Heart left ventricle (tissue), 16 donors: ENCODE results near the gene SMC5. TPM values are rescaled to one million over a fixed set of nuclear protein-coding genes. Genes with fewer than 3 reads are reported as not detected.

Source experiments
- ATAC-seq, 4 donors: fragments of 200-7000 bp; cut with Tn5 transposase; one replicate each; pipeline ENCODE4 v1.9.1; 2020 to 2022; ENCODE audit warnings: moderate library complexity in 4 of 4, mild to moderate bottlenecking in 3 of 4, moderate number of reproducible peaks in 1 of 4
- DNase-seq, 5 donors: peaks; one replicate each; pipeline ENCODE4 v3.0.0-alpha.2; 2020
- H3K27ac ChIP-seq, 12 donors: fragments of 200-600 bp; sonication (generic) in 4 of 12; one replicate each; pipeline versions ENCODE4 v1.5.0 to v1.8.0; 2016 to 2022; ENCODE audit warnings: mild to moderate bottlenecking in 2 of 12
- H3K27me3 ChIP-seq, 9 donors: fragments of 200-600 bp; sonication (generic) in 2 of 9; one replicate each; pipeline versions ENCODE4 v1.5.1 to v1.8.0; 2016 to 2022; ENCODE audit warnings: mild to moderate bottlenecking in 3 of 9
- H3K36me3 ChIP-seq, 9 donors: fragments of 200-600 bp; sonication (generic) in 2 of 9; one replicate each; pipeline versions ENCODE4 v1.5.0 to v1.8.0; 2018 to 2022; ENCODE audit warnings: mild to moderate bottlenecking in 2 of 9
- H3K4me1 ChIP-seq, 12 donors: fragments of 200-600 bp; sonication (generic) in 4 of 12; one replicate each; pipeline versions ENCODE4 v1.5.0 to v1.8.0; 2016 to 2022; ENCODE audit warnings: mild to moderate bottlenecking in 3 of 12
- H3K4me3 ChIP-seq, 12 donors: fragments of 200-600 bp; sonication (generic) in 4 of 12; one replicate each; pipeline versions ENCODE4 v1.5.0 to v1.8.0; 2017 to 2022; ENCODE audit warnings: mild to moderate bottlenecking in 9 of 12, moderate library complexity in 4 of 12
- H3K9me3 ChIP-seq, 12 donors: fragments of 200-600 bp; sonication (generic) in 4 of 12; one replicate each; pipeline versions ENCODE4 v1.5.0 to v1.8.0; 2016 to 2022; ENCODE audit warnings: mild to moderate bottlenecking in 1 of 12
- CTCF ChIP-seq, 12 donors: fragments of 200-600 bp; sonication (generic) in 4 of 12; IDR thresholded peaks; one replicate each; pipeline versions ENCODE4 v1.5.0 to v1.8.0; 2018 to 2022; ENCODE audit warnings: antibody characterized with exemption in 12 of 12, mild to moderate bottlenecking in 5 of 12
- POLR2A ChIP-seq, 2 donors: fragments of 450-650 bp; IDR thresholded peaks; one replicate each; pipeline ENCODE4 v1.6.1; 2017; ENCODE audit warnings: antibody characterized with exemption in 2 of 2, mild to moderate bottlenecking in 2 of 2, moderate library complexity in 2 of 2
- WGBS, 4 donors: extraction: QIAGEN DNeasy Blood & Tissue Kit in 2 of 4; methylation state at CpG; one replicate each; pipeline versions ENCODE4 v1.1.5 to v1.1.7; 2013 to 2018; 5-methylcytosine and 5-hydroxymethylcytosine counted together
- intact Hi-C, 10 donors: fragments of 100-400 bp; cut with DNase I; formaldehyde crosslinking; loops; one replicate each; pipeline versions ENCODE4 v1.11.1 to v1.14.2; 2022
- polyA plus RNA-seq, 2 donors: library from polyadenylated mRNA; stranded (reverse); fragments of 200-250 nt; gene quantifications; one replicate each; pipeline ENCODE4 v1.2.3, GENCODE V29; 2013
- total RNA-seq, 9 donors: library from RNA; depleted of rRNA in 2 of 9; stranded (reverse); fragments of >200 nt in 2 of 9; fragmentation: NEBNext Ultra II Directional in 3 of 9; extraction: Animal tissue kit (Norgen Biotek cat#: 25700) in 3 of 9; gene quantifications; one replicate each; pipeline versions ENCODE4 v1.1.0 to v1.2.4, GENCODE V29; 2016 to 2023
- donor health status: ischemic (EF 13 %, LVEDD 7.1; RV severe dilation, severe dysfunction).
- donor health status: healthy with polysubstance abuse.
- donor health status: DM: no; HTN: yes; CAD: no.
- donor health status: DM: no; HTN: no; CAD: no.
- donor health status: ischemic (EF 25% LVEDD 6.9; RV normal size, moderate dysfunction).
- donor health status: ischemic (EF 25% LVEDD 5.7; RV mildly dilated, moderate dysfunction).
- donor health status: healthy.
- donor health status: DM: yes; HTN: yes; CAD: no.
- donor health status: ischemic (EF 35%, LVEDD 5.7; RV mildly dilated, moderate dysfunction).
- donor health status: nonischemic (EF 11% LVEDD 7.7; RV severe dilation, severe dysfunction).
- donor health status: DM: yes; HTN: yes; CAD: no.
- donor health status: PGD.
- donor health status: ischemic (EF 29% LVEDD 5.4; RV normal size, mild dysfunction).
- donor health status: nonischemic (EF 23%, LVEDD 6.1; RV moderate dilation, normal function).

Gene SMC5
- total and polyA plus RNA-seq, 11 donors, result 6.8 to 14.6 (median 11.0) TPM

GRCh38 chr9:70390933-70391341, 132.2 kb downstream of the SMC5 start:
- Histone ChIP-seq H3K27me3 (no peaks in the 10 kb centered on the region), H3K9me3 (no peaks in the 10 kb centered on the region), H3K27ac (peak overlapping the region in 10 of 12 donors; percentile 4 to 71 (median 28)), H3K36me3 (peaks cover 0 to 21% (median 18%) of the 10 kb centered on the region in 9 donors), H3K4me1 (peaks cover 49 to 98% (median 69%) of the 10 kb centered on the region in 12 donors), H3K4me3 (no peak overlapping the region)
- intact Hi-C loops, result loop anchor here in 5 of 10 donors (5.0 to 10.0 kb wide), 3 partner anchors 34 to 46 kb away; no protein-coding TSS in a partner anchor
- DNase-seq (no peak), ATAC-seq (peak in 2 of 4 donors; percentile 5 to 20)
- no peak for TF ChIP-seq CTCF (IDR thresholded peaks at IDR 0.05)
- no peak for TF ChIP-seq POLR2A (IDR thresholded peaks at IDR 0.05)
- WGBS, 4 donors, result 49 to 68% (median 59%) methylated on average over 2 of the region's 2 CpGs

GRCh38 chr9:70392189-70392588, 133.4 kb downstream of the SMC5 start:
- ATAC-seq (peak in 3 of 4 donors; percentile 25 to 34 (median 27)), DNase-seq (no peak)
- no peak overlapping the region for H3K4me3 ChIP-seq
- TF ChIP-seq POLR2A (IDR thresholded peaks at IDR 0.05) (no peak), CTCF (IDR thresholded peaks at IDR 0.05) (peak in 8 of 12 donors; percentile 11 to 45 (median 26))
- H3K9me3 ChIP-seq, result no peaks in the 10 kb centered on the region
- H3K27ac ChIP-seq, result peak overlapping the region in 11 of 12 donors; percentile 1 to 71 (median 44)
- peaks cover 0 to 9% (median 6%) of the 10 kb centered on the region in 9 donors for H3K36me3 ChIP-seq
- WGBS, 4 donors, result 67 to 72% (median 68%) methylated on average over 2 of the region's 2 CpGs
- peaks cover 50 to 97% (median 77%) of the 10 kb centered on the region in 12 donors for H3K4me1 ChIP-seq
- H3K27me3 ChIP-seq, result no peaks in the 10 kb centered on the region
- intact Hi-C loops, result loop anchor here in 5 of 10 donors (5.0 to 10.0 kb wide), 3 partner anchors 35 to 47 kb away; no protein-coding TSS in a partner anchor

GRCh38 chr9:70392850-70393249, 134.1 kb downstream of the SMC5 start:
- TF ChIP-seq CTCF (IDR thresholded peaks at IDR 0.05), result no peak
- TF ChIP-seq POLR2A (IDR thresholded peaks at IDR 0.05), result no peak
- H3K27me3 ChIP-seq, result no peaks in the 10 kb centered on the region
- ATAC-seq, result peak in 3 of 4 donors; percentile 26 to 48 (median 40)
- H3K4me1 ChIP-seq, result peaks cover 50 to 98% (median 83%) of the 10 kb centered on the region in 12 donors
- H3K9me3 ChIP-seq, result no peaks in the 10 kb centered on the region
- H3K4me3 ChIP-seq, result peak overlapping the region in 2 of 12 donors; percentile 4 to 9
- DNase-seq, result no peak
- 35 to 50% (median 47%) methylated on average over 3 of the region's 3 CpGs for WGBS, 4 donors
- H3K36me3 ChIP-seq, result peaks cover 0 to 2% (median 0%) of the 10 kb centered on the region in 9 donors
- intact Hi-C loops, result loop anchor here in 5 of 10 donors (5.0 to 10.0 kb wide), 3 partner anchors 36 to 48 kb away; no protein-coding TSS in a partner anchor
- peak overlapping the region in 11 of 12 donors; percentile 1 to 71 (median 47) for H3K27ac ChIP-seq

- peak overlapping the region in 1 of 12 donors; percentile 11 for H3K27ac ChIP-seq
- intact Hi-C loops, result loop anchor here in 1 of 10 donors (2.0 to 10.0 kb wide), 2 partner anchors 15 to 51 kb away; no protein-coding TSS in a partner anchor
- DNase-seq, result no peak
- no peaks in the 10 kb centered on the region for H3K36me3 ChIP-seq
- 65 to 73% (median 68%) methylated on average over 6 of the region's 6 CpGs for WGBS, 4 donors
- no peak overlapping the region for H3K4me3 ChIP-seq
- no peaks in the 10 kb centered on the region for H3K27me3 ChIP-seq
- H3K9me3 ChIP-seq, result no peaks in the 10 kb centered on the region
- TF ChIP-seq POLR2A (IDR thresholded peaks at IDR 0.05) (no peak), CTCF (IDR thresholded peaks at IDR 0.05) (no peak)
- no peak for ATAC-seq
- peaks cover 60 to 99% (median 97%) of the 10 kb centered on the region in 12 donors for H3K4me1 ChIP-seq
Measured at GRCh38 chr9:70395652-70396051, 136.9 kb downstream of the SMC5 start.
